Measurements from ENCODE around the gene CDC23.
"Not testable (repeated sequence)": the region's sequence is repeated elsewhere in the genome, so short reads cannot be mapped to it uniquely, and the experiment has no call there.

GRCh38 chr5:138155977-138156376 is 57.1 kb downstream of the CDC23 start:
- not testable (repeated sequence) for TF ChIP-seq CTCF (IDR thresholded peaks at IDR 0.05; ENCODE audit: insufficient read depth, low read depth, low read length); EZH2 (IDR thresholded peaks at IDR 0.05; ENCODE audit: insufficient read depth, low read length)

Data from astrocyte (in vitro differentiated cells and primary cell).